HL-60 (cell line): ENCODE measurements around the gene CR1.

Source experiments
- POLR2AphosphoS5 ChIP-seq: IDR thresholded peaks from 2 replicates; pipeline ENCODE4 v1.6.1; 2012; ENCODE audit warnings: low read depth
- TF ChIP-seq, protein P1 (sequence below): IDR thresholded peaks from one replicate; pipeline ENCODE4 v1.5.1; 2011; ENCODE audit warnings: low read length, control low read depth, inconsistent platforms; ENCODE audit not compliant: insufficient read depth
- TF ChIP-seq, protein P2 (sequence below): IDR thresholded peaks from 2 replicates; pipeline ENCODE4 v1.6.1; 2012; ENCODE audit warnings: low read depth; ENCODE audit not compliant: insufficient replicate concordance

- TF ChIP-seq, protein P1, sequence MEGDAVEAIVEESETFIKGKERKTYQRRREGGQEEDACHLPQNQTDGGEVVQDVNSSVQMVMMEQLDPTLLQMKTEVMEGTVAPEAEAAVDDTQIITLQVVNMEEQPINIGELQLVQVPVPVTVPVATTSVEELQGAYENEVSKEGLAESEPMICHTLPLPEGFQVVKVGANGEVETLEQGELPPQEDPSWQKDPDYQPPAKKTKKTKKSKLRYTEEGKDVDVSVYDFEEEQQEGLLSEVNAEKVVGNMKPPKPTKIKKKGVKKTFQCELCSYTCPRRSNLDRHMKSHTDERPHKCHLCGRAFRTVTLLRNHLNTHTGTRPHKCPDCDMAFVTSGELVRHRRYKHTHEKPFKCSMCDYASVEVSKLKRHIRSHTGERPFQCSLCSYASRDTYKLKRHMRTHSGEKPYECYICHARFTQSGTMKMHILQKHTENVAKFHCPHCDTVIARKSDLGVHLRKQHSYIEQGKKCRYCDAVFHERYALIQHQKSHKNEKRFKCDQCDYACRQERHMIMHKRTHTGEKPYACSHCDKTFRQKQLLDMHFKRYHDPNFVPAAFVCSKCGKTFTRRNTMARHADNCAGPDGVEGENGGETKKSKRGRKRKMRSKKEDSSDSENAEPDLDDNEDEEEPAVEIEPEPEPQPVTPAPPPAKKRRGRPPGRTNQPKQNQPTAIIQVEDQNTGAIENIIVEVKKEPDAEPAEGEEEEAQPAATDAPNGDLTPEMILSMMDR: no peak
- TF ChIP-seq, protein P2, sequence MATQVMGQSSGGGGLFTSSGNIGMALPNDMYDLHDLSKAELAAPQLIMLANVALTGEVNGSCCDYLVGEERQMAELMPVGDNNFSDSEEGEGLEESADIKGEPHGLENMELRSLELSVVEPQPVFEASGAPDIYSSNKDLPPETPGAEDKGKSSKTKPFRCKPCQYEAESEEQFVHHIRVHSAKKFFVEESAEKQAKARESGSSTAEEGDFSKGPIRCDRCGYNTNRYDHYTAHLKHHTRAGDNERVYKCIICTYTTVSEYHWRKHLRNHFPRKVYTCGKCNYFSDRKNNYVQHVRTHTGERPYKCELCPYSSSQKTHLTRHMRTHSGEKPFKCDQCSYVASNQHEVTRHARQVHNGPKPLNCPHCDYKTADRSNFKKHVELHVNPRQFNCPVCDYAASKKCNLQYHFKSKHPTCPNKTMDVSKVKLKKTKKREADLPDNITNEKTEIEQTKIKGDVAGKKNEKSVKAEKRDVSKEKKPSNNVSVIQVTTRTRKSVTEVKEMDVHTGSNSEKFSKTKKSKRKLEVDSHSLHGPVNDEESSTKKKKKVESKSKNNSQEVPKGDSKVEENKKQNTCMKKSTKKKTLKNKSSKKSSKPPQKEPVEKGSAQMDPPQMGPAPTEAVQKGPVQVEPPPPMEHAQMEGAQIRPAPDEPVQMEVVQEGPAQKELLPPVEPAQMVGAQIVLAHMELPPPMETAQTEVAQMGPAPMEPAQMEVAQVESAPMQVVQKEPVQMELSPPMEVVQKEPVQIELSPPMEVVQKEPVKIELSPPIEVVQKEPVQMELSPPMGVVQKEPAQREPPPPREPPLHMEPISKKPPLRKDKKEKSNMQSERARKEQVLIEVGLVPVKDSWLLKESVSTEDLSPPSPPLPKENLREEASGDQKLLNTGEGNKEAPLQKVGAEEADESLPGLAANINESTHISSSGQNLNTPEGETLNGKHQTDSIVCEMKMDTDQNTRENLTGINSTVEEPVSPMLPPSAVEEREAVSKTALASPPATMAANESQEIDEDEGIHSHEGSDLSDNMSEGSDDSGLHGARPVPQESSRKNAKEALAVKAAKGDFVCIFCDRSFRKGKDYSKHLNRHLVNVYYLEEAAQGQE: no peak
- TF ChIP-seq POLR2AphosphoS5: no peak
These were observed 2.0 kb downstream of the CR1 start for GRCh38 chr1:207497941-207498340.
